GM19438 (cell line): ENCODE results near the gene KRT6C.

Experiments used
- ATAC-seq: cut with Tn5 transposase; IDR thresholded peaks from one replicate; pipeline ENCODE4 v1.9.1; 2021; ENCODE audit warnings: low read depth; ENCODE audit not compliant: unreplicated experiment

KRT6C gene

GRCh38 chr12:52473768-52474167 is at the start of gene KRT6C:
Gene KRT6C, minus strand, starts transcription at chr12:52473805. Its CDS starts 68 bp downstream, at chr12:52473737.
- no peak for ATAC-seq

- ATAC-seq: no peak
Measured at GRCh38 chr12:52522346-52523011, 48.9 kb upstream of the KRT6C start.

- ATAC-seq: no peak
Measured at GRCh38 chr12:52521568-52522266, 48.1 kb upstream of the KRT6C start.

GRCh38 chr12:52521175-52521567 is 47.6 kb upstream of the KRT6C start:
- ATAC-seq: no peak

GRCh38 chr12:52519826-52520662 is 46.4 kb upstream of the KRT6C start, which contains the start of gene KRT5:
Gene KRT5, minus strand, starts transcription at chr12:52520394. Its CDS starts 98 bp downstream, at chr12:52520296.
- ATAC-seq: no peak

GRCh38 chr12:52519387-52519703 is 45.7 kb upstream of the KRT6C start:
- ATAC-seq: no peak

GRCh38 chr12:52518574-52519386 is 45.2 kb upstream of the KRT6C start:
- no peak for ATAC-seq

- ATAC-seq: no peak
Measured at GRCh38 chr12:52517888-52518287, 44.3 kb upstream of the KRT6C start.

GRCh38 chr12:52517005-52517835 is 43.6 kb upstream of the KRT6C start:
- ATAC-seq: no peak

- no peak for ATAC-seq
Measured at GRCh38 chr12:52515927-52516831, 42.6 kb upstream of the KRT6C start.

GRCh38 chr12:52515319-52515646 is 41.7 kb upstream of the KRT6C start:
- no peak for ATAC-seq

GRCh38 chr12:52514471-52515318 is 41.1 kb upstream of the KRT6C start:
- ATAC-seq: no peak

- no peak for ATAC-seq
Measured at GRCh38 chr12:52513736-52514135, 40.1 kb upstream of the KRT6C start.

GRCh38 chr12:52508211-52508610 is 34.6 kb upstream of the KRT6C start:
- no peak for ATAC-seq

GRCh38 chr12:52506858-52507715 is 33.5 kb upstream of the KRT6C start:
- ATAC-seq: no peak

- ATAC-seq: no peak
Measured at GRCh38 chr12:52502877-52503276, 29.3 kb upstream of the KRT6C start.

- ATAC-seq: no peak
Measured at GRCh38 chr12:52501490-52501889, 27.9 kb upstream of the KRT6C start.
